MCF 10A (cell line): ENCODE measurements around the gene BICD2. TPM values are rescaled to one million over a fixed set of nuclear protein-coding genes. Genes with fewer than 3 reads are reported as not detected.

Experiments used
- BruUV-seq: library from RNA; stranded (reverse); fragments of 400-500 nt; replicated peaks from 2 replicates; lab custom pipeline; 2021; lab: Mats Ljungman, UMichigan
- CTCF ChIA-PET: fragments of 300-600 bp; sonication (Branson Sonifier 250); formaldehyde crosslinking; extraction: SDS; loops from one replicate; lab custom pipeline; 2021; ENCODE audit warnings: antibody characterized with exemption, inconsistent platforms; lab: Yijun Ruan, JAX
- POLR2A ChIA-PET: fragments of 300-600, 350-650 bp; sonication (Branson Sonifier 250); formaldehyde crosslinking; extraction: SDS; loops from one replicate; lab custom pipeline; 2020; ENCODE audit warnings: antibody characterized with exemption, inconsistent platforms; lab: Yijun Ruan, JAX
- DNase-seq: peaks from one replicate; pipeline ENCODE4 v3.0.0-alpha.2; 2018; ENCODE audit not compliant: unreplicated experiment
- H3K27ac Mint-ChIP-seq: one replicate; pipeline ENCODE4 v1.8.0; 2022; ENCODE audit warnings: mild to moderate bottlenecking, low read depth, mixed read lengths; ENCODE audit not compliant: unreplicated experiment
- H3K27me3 Mint-ChIP-seq: one replicate; pipeline ENCODE4 v1.8.0; 2022; ENCODE audit warnings: mixed read lengths; ENCODE audit not compliant: insufficient read depth, unreplicated experiment
- H3K36me3 Mint-ChIP-seq: one replicate; pipeline ENCODE4 v1.8.0; 2022; ENCODE audit warnings: mild to moderate bottlenecking, moderate library complexity, mixed read lengths; ENCODE audit not compliant: insufficient read depth, unreplicated experiment
- H3K4me1 Mint-ChIP-seq: one replicate; pipeline ENCODE4 v1.8.0; 2022; ENCODE audit warnings: mixed read lengths; ENCODE audit not compliant: insufficient read depth, unreplicated experiment
- H3K4me3 Mint-ChIP-seq: one replicate; pipeline ENCODE4 v1.8.0; 2022; ENCODE audit warnings: mild to moderate bottlenecking, moderate library complexity, mixed read lengths; ENCODE audit not compliant: unreplicated experiment
- H3K9me3 Mint-ChIP-seq: one replicate; pipeline ENCODE4 v1.8.0; 2022; ENCODE audit warnings: mixed read lengths; ENCODE audit not compliant: unreplicated experiment
- intact Hi-C: fragments of 100-400 bp; cut with micrococcal nuclease; formaldehyde crosslinking; loops from 2 replicates; pipeline ENCODE4 v1.14.1; 2022
- total RNA-seq: library from RNA; stranded (reverse); gene quantifications from 2 replicates; pipeline ENCODE4 v1.2.3, GENCODE V29; 2022
- TF ChIP-seq, protein P1 (sequence below): fragments of 200-600 bp; IDR thresholded peaks from one replicate; pipeline ENCODE4 v1.8.0; 2022; ENCODE audit warnings: antibody characterized with exemption, mild to moderate bottlenecking; ENCODE audit not compliant: unreplicated experiment

Gene BICD2
- total RNA-seq, 1 experiment from 2014 or later = 23.5 TPM

DNA sequence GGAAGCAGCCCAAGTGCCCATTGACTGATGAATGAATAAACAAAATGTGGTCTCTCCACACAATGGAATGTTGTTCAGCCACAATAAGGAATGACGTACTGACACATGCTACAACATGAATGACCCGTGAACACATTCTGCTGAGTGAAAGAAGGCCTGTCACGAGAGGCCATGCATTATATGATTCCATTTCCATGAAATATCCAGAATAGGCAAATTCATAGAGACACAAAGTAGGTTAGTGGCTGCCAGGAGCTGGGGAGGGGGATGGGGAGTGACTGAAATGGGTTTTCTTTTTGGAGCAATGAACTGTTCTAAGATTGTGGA, 41.4 kb downstream of the BICD2 start:
- ChIA-PET POLR2A (interaction anchor here (0.9 to 1.6 kb wide), 5 partner anchors 11 to 398 kb away, joined by 3 to 4 read pairs (median 3); partner anchors contain the start of genes CENPP and NOL8), CTCF (interaction anchor here (0.7 to 1.4 kb wide), 3 partner anchors 9 to 69 kb away, joined by 3 to 4 read pairs (median 4); no protein-coding TSS in a partner anchor)
- Mint-ChIP-seq H3K36me3 (peaks cover 54% of the 10 kb centered on the region), H3K27me3 (no peaks in the 10 kb centered on the region), H3K9me3 (no peaks in the 10 kb centered on the region), H3K4me3 (no peak overlapping the region), H3K27ac (peak overlapping the region; percentile 25), H3K4me1 (peaks cover 19% of the 10 kb centered on the region)
- intact Hi-C loops = no loop called here
- TF ChIP-seq, protein P1, sequence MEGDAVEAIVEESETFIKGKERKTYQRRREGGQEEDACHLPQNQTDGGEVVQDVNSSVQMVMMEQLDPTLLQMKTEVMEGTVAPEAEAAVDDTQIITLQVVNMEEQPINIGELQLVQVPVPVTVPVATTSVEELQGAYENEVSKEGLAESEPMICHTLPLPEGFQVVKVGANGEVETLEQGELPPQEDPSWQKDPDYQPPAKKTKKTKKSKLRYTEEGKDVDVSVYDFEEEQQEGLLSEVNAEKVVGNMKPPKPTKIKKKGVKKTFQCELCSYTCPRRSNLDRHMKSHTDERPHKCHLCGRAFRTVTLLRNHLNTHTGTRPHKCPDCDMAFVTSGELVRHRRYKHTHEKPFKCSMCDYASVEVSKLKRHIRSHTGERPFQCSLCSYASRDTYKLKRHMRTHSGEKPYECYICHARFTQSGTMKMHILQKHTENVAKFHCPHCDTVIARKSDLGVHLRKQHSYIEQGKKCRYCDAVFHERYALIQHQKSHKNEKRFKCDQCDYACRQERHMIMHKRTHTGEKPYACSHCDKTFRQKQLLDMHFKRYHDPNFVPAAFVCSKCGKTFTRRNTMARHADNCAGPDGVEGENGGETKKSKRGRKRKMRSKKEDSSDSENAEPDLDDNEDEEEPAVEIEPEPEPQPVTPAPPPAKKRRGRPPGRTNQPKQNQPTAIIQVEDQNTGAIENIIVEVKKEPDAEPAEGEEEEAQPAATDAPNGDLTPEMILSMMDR = no peak
- BruUV-seq = no TSS peak
- DNase-seq = peak; percentile 82

DNA sequence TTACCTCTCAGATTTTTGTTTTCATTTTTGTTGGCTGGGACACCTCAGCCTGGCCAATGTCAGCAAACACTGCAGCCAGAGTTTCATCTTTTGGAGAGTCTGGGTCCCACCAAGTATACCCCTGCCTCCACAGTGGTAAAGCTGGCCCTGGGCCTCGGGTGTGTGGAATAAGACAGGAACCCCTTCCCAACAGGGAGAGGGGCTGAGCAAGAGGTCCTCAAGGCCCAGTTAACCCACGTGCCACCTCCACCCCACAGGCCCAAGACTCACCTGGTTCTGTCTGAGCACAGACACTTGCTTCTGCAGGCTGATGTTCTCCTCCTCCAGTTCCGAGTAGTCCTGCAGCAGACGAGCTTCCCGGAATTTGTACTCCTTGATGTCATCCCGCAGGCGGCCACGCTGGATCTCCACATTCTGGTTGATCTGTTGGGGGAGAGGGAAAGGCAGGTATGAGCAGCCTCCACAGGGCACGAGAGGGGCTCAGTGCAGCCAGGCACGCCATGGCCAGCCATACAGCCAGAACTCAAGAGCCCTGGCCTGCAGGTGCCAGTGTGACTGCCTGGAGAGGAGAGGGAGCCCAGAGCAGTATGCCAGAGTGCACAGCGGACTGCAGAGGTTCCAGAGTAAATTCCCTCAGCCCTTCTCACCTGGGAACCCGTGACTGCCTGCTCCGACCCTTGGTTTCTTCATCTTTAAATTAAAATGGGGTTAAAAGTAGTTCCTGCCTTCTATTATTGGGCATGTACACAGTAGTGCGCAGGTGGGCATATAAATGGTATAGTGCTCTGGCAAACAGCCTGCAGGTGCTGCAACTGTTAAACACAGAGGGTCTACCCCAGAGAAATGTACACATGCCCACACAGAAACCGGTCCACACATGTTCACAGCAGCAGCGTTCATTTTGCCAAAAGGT, 42.0 kb downstream of the BICD2 start:
- intact Hi-C loops = no loop called here
- BruUV-seq = no TSS peak
- no peak overlapping the region for H3K4me3 Mint-ChIP-seq
- no peak for DNase-seq
- H3K36me3 Mint-ChIP-seq = peaks cover 48% of the 10 kb centered on the region
- ChIA-PET CTCF (interaction anchor here (1.4 kb wide), 1 partner anchor 40 kb away, joined by 4 read pairs; no protein-coding TSS in a partner anchor), POLR2A (interaction anchor here (0.6 to 1.2 kb wide), 4 partner anchors 38 to 799 kb away, joined by 3 read pairs; partner anchors contain the start of genes CENPP and NOL8)
- H3K27me3 Mint-ChIP-seq = no peaks in the 10 kb centered on the region
- H3K9me3 Mint-ChIP-seq = no peaks in the 10 kb centered on the region
- TF ChIP-seq, protein P1 = no peak
- peaks cover 19% of the 10 kb centered on the region for H3K4me1 Mint-ChIP-seq
- peak overlapping the region; percentile 25 for H3K27ac Mint-ChIP-seq

DNA sequence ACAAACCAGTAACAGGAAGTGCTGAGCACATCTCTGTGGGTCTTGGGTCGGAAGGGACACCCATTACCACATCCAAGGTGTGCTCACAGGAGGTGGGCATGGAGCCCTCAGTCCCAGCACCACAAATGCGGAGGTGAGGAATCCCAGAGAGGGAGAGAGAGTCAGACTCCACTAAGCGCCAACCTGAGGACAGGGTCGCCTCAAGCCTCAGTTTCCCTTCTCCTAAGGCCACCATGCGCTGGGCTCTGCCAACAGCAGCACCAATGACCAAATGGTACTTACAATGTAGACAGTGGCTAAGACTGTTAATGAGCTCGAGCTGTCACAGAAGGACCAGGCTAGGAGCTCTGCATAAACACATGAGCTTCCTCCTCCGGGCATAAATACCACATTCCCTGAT, 43.1 kb downstream of the BICD2 start:
- no TSS peak for BruUV-seq
- CTCF ChIA-PET = no interaction called here
- TF ChIP-seq, protein P1 = no peak
- intact Hi-C loops = no loop called here
- Mint-ChIP-seq H3K4me3 (no peak overlapping the region), H3K27me3 (no peaks in the 10 kb centered on the region), H3K27ac (no peak overlapping the region), H3K9me3 (no peaks in the 10 kb centered on the region), H3K36me3 (peaks cover 42% of the 10 kb centered on the region), H3K4me1 (peaks cover 19% of the 10 kb centered on the region)
- POLR2A ChIA-PET = no interaction called here
- no peak for DNase-seq

DNA sequence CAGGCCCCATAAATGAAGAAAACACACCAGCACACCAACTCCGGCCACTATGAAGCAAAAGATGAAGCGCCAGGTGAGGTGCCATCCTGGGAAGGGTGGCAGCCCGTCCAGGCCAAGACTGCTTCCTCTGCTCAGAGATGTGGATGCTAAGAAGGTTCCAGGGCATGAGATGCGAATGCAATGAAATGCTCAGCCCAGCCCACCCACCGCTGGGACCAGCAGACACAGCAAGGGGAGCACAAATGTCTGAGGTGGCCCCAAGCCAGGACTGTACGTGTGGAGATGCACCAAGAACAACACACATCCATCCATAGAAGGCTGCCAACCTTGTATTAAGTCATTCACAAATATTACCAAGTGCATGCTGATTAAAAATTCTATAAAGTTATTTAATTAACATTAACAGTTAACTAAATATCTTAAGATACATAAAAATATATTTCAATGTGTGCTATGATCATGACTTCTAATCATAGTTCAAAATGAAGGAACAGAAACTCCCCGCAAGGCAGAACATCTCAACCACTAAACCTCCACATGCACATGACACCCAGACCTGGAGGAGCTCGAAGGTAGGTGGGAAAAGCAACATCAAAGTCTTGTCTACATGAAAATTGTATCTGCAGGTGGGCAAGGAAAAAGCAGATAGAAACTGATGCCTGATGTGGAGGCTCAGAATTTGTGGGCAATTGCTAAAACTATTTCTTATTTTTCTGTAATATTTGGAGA, 43.7 kb downstream of the BICD2 start:
- BruUV-seq = no TSS peak
- TF ChIP-seq, protein P1 = no peak
- H3K27ac Mint-ChIP-seq = peak overlapping the region; percentile 52
- peaks cover 42% of the 10 kb centered on the region for H3K36me3 Mint-ChIP-seq
- H3K4me3 Mint-ChIP-seq = no peak overlapping the region
- ChIA-PET POLR2A (no interaction called here), CTCF (interaction anchor here (1.2 kb wide), 1 partner anchor 12 kb away, joined by 3 read pairs; no protein-coding TSS in a partner anchor)
- DNase-seq = no peak
- no peaks in the 10 kb centered on the region for H3K27me3 Mint-ChIP-seq
- H3K4me1 Mint-ChIP-seq = peaks cover 19% of the 10 kb centered on the region
- intact Hi-C loops = no loop called here
- H3K9me3 Mint-ChIP-seq = no peaks in the 10 kb centered on the region
